HepG2 (cell line): Measurements from ENCODE around the gene SMIM41. TPM values are rescaled to one million over a fixed set of nuclear protein-coding genes. Genes with fewer than 3 reads are reported as not detected.
A peak's percentile ranks its signal among the peaks of the same experiment; 100 is the strongest.

Source experiments
- ATF1 ChIP-seq: IDR thresholded peaks from 2 replicates; pipeline ENCODE4 v1.6.1; 2016; ENCODE audit warnings: mild to moderate bottlenecking, control low read depth
- FOXP4 ChIP-seq: sonication (generic); formaldehyde crosslinking; IDR thresholded peaks from 2 replicates; pipeline ENCODE4 v1.4.0; 2020; ENCODE audit warnings: missing genetic modification reagents
- GPBP1L1 ChIP-seq: sonication (generic); formaldehyde crosslinking; IDR thresholded peaks from 2 replicates; pipeline ENCODE4 v1.5.0; 2020; ENCODE audit warnings: mild to moderate bottlenecking, missing genetic modification reagents
- GRHL1 ChIP-seq: sonication (generic); formaldehyde crosslinking; conservative IDR thresholded peaks from 2 replicates; pipeline ENCODE4 v1.8.0; 2022; ENCODE audit warnings: missing genetic modification reagents
- HES4 ChIP-seq: sonication (generic); formaldehyde crosslinking; IDR thresholded peaks from 2 replicates; pipeline ENCODE4 v1.9.0; 2021; ENCODE audit warnings: mild to moderate bottlenecking, missing genetic modification reagents, borderline replicate concordance
- HOXA7 ChIP-seq: sonication (generic); formaldehyde crosslinking; IDR thresholded peaks from 2 replicates; pipeline ENCODE4 v1.8.1; 2022; ENCODE audit warnings: mild to moderate bottlenecking, missing genetic modification reagents, moderate library complexity
- KLF6 ChIP-seq: IDR thresholded peaks from 2 replicates; pipeline ENCODE4 v1.8.0; 2016; ENCODE audit warnings: missing biosample characterization, missing genetic modification reagents
- MBD4 ChIP-seq: IDR thresholded peaks from 2 replicates; pipeline ENCODE4 v1.6.1; 2012; ENCODE audit warnings: low read length, inconsistent platforms, borderline replicate concordance
- NBN ChIP-seq: fragments of 450-650 bp; conservative IDR thresholded peaks from 2 replicates; pipeline ENCODE4 v1.6.1; 2017
- PPARG ChIP-seq: conservative IDR thresholded peaks from 2 replicates; pipeline ENCODE4 v1.6.1; 2016; ENCODE audit warnings: missing biosample characterization, missing genetic modification reagents
- RFX5 ChIP-seq: IDR thresholded peaks from 2 replicates; pipeline ENCODE4 v1.6.1; 2011; ENCODE audit warnings: low read depth, low read length, improper control_type of control experiment
- TEAD3 ChIP-seq: optimal IDR thresholded peaks from 2 replicates; pipeline ENCODE3; 2016; ENCODE audit warnings: borderline replicate concordance
- TRAFD1 ChIP-seq: sonication (generic); formaldehyde crosslinking; IDR thresholded peaks from 2 replicates; pipeline ENCODE4 v1.5.1; 2020; ENCODE audit warnings: missing genetic modification reagents, mild to moderate bottlenecking, borderline replicate concordance
- ZBTB3 ChIP-seq: sonication (generic); formaldehyde crosslinking; IDR thresholded peaks from 2 replicates; pipeline ENCODE4 v1.4.0; 2020; ENCODE audit warnings: low read depth, mild to moderate bottlenecking, moderate library complexity, missing genetic modification reagents, borderline replicate concordance
- ZFP82 ChIP-seq: sonication (generic); formaldehyde crosslinking; IDR thresholded peaks from 2 replicates; pipeline ENCODE4 v1.5.1; 2020; ENCODE audit warnings: mild to moderate bottlenecking, missing genetic modification reagents, borderline replicate concordance
- ZNF160 ChIP-seq: sonication (generic); formaldehyde crosslinking; IDR thresholded peaks from 2 replicates; pipeline ENCODE4 v1.8.0; 2022; ENCODE audit warnings: mild to moderate bottlenecking, inconsistent platforms, missing genetic modification reagents
- ZNF234 ChIP-seq: sonication (generic); formaldehyde crosslinking; conservative IDR thresholded peaks from 2 replicates; pipeline ENCODE4 v1.5.1; 2020; ENCODE audit warnings: mild to moderate bottlenecking, missing genetic modification reagents
- ZNF253 ChIP-seq: sonication (generic); formaldehyde crosslinking; IDR thresholded peaks from 2 replicates; pipeline ENCODE4 v1.8.0; 2022; ENCODE audit warnings: mild to moderate bottlenecking, missing genetic modification reagents, borderline replicate concordance
- ZNF382 ChIP-seq: sonication (generic); formaldehyde crosslinking; IDR thresholded peaks from 2 replicates; pipeline ENCODE4 v1.5.0; 2020; ENCODE audit warnings: missing genetic modification reagents, mild to moderate bottlenecking, borderline replicate concordance
- ZNF597 ChIP-seq: sonication (generic); formaldehyde crosslinking; IDR thresholded peaks from 2 replicates; pipeline ENCODE4 v1.5.0; 2020; ENCODE audit warnings: missing genetic modification reagents
- ZNF678 ChIP-seq: sonication (generic); formaldehyde crosslinking; IDR thresholded peaks from 2 replicates; pipeline ENCODE4 v1.4.0; 2020; ENCODE audit warnings: mild to moderate bottlenecking, missing genetic modification reagents
- ZNF768 ChIP-seq: sonication (generic); formaldehyde crosslinking; IDR thresholded peaks from 2 replicates; pipeline ENCODE4 v1.4.0; 2020; ENCODE audit warnings: missing genetic modification reagents
- ZNF792 ChIP-seq: IDR thresholded peaks from 2 replicates; pipeline ENCODE4 v1.6.1; 2016
- polyA plus RNA-seq, 8 experiments: library from polyadenylated mRNA; depleted of rRNA in 3 of 8; stranded (reverse) in 7 of 8; unstranded in 1 of 8; fragments of >200 nt; fragmentation: Illumina TruSeq in 4 of 8; extraction: Trizol in 4 of 8; gene quantifications; 2 replicates each; pipeline versions ENCODE4 v1.2.1 to v1.2.3, GENCODE V29; 2011 to 2016; ENCODE audit warnings: low read depth in 4 of 8, missing spikeins in 1 of 8, mixed read lengths in 1 of 8; ENCODE audit not compliant: insufficient read depth in 1 of 8
- total RNA-seq, 5 experiments: library from RNA; depleted of rRNA; stranded (reverse); fragments of >200 nt; fragmentation: Illumina TruSeq; extraction: Trizol; gene quantifications; 2 replicates each; pipeline ENCODE4 v1.2.3, GENCODE V29; 2016; ENCODE audit warnings: low read depth in 1 of 5

The SMIM41 gene
- total and polyA plus RNA-seq, 2 of the 13 experiments (the other 11 are each of a cell fraction or from before 2014, with no cell fraction given) = not detected

- TF ChIP-seq ZNF768 (CRISPR knock-in tag) (no peak), HES4 (CRISPR knock-in tag) (no peak), ZBTB3 (CRISPR knock-in tag) (no peak), PPARG (CRISPR knock-in tag) (0 out of 2 replicates have a peak, but pooled peaks have one; percentile 20), ZNF597 (CRISPR knock-in tag) (no peak), HOXA7 (no peak), RFX5 (no peak), ZNF160 (CRISPR knock-in tag) (no peak), KLF6 (no peak), ZNF382 (CRISPR knock-in tag) (no peak), ZNF253 (CRISPR knock-in tag) (no peak), ATF1 (CRISPR knock-in tag) (no peak), ZNF792 (CRISPR knock-in tag) (0 out of 2 replicates have a peak, but pooled peaks have one; percentile 36), GPBP1L1 (CRISPR knock-in tag) (no peak), ZNF678 (CRISPR knock-in tag) (no peak), ZFP82 (CRISPR knock-in tag) (no peak), MBD4 (no peak), ZNF234 (CRISPR knock-in tag) (no peak), FOXP4 (CRISPR knock-in tag) (peak; percentile 86), GRHL1 (CRISPR knock-in tag) (no peak), TEAD3 (peak; percentile 12), NBN (no peak), TRAFD1 (CRISPR knock-in tag) (no peak)
Observed at GRCh38 chr12:52119398-52120254, 40.1 kb downstream of the SMIM41 start (continued).
